AG10803 (cell line): Measurements from ENCODE around the gene TMIGD1.
"Not testable (repeated sequence)": the region's sequence is repeated elsewhere in the genome, so short reads cannot be mapped to it uniquely, and the experiment has no call there.

ENCODE experiments used
- DNase-seq: peaks from one replicate; pipeline ENCODE4 v3.0.0; 2010; ENCODE audit warnings: low read depth
- H3K4me3 ChIP-seq: 2 replicates; pipeline ENCODE4 v1.5.1; 2011; ENCODE audit warnings: mild to moderate bottlenecking, low read length, control low read depth
- CTCF ChIP-seq: conservative IDR thresholded peaks from 2 replicates; pipeline ENCODE4 v1.5.1; 2011; ENCODE audit warnings: mild to moderate bottlenecking, low read length, control low read depth, inconsistent platforms

TMIGD1 gene

DNA sequence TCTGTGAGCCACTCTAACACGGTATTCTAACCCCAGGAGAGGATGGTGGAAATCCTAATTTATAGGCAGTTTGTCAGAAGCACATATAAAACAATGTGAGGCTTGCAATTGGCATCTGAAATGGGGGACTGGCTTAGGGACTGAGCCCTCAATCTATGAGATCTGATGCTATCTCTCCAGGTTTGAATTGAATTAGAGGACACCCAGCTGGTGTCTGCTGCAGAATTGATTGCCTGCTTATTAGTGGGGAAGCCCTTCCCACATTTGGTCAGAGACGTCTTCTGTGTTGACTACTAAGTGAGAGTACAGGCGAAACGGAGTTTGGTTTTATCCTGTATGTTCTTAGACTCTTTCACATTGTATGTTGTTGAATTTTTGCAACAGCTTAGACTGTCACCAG, 13.6 kb upstream of the TMIGD1 start:
- no peak overlapping the region for H3K4me3 ChIP-seq
- no peak for TF ChIP-seq CTCF
- DNase-seq, result no peak

GRCh38 chr17:30346221-30346795, 12.5 kb upstream of the TMIGD1 start:
- peak; percentile 23 for DNase-seq
- TF ChIP-seq CTCF, result no peak
- no peak overlapping the region for H3K4me3 ChIP-seq

DNA sequence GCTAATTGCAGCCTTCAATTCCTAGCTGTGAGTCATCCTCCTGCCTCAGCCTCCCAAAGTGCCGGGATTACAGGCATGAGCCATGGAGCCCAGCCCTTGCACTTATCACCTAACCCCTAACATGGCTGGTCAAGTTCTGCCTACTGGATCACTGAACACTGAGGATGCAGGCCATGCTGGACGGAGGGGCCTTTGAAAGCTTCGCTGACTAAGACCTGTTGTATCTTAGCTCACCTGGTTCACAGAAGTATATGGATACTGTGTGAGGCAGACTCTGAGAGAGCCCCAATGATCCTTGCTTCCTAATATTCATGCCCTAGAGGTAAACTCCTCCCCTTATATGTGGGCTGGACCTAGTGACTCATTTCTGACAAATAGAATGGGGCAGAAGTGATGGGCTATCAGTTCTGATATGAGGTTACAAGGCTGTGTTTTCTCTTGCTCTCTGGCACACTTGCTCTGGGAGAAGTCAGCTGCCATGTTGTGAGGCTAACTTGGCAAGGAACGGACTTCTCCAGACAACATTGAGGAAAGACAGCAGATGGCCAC, 11.7 kb upstream of the TMIGD1 start:
- DNase-seq, result no peak
- TF ChIP-seq CTCF, result no peak
- no peak overlapping the region for H3K4me3 ChIP-seq

DNA sequence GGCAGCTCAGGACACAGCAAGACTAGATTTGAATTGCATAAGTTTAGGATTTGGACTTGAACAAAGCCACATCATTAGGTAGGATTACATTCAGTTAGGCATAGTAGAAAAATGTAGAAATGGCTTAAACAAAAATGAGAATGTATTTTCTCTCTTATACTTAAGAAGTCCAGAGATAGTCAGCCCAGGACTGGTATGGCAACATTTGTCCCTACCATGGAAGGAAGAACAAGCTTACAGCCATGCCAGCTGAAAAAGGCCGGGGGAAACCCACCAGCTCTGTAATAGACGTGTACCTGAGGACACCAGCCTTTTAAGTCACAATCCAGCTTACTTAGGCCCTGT, 11.2 kb upstream of the TMIGD1 start:
- TF ChIP-seq CTCF, result no peak
- DNase-seq, result no peak
- H3K4me3 ChIP-seq, result no peak overlapping the region

- H3K4me3 ChIP-seq, result no peak overlapping the region
- TF ChIP-seq CTCF, result no peak
- peak; percentile 67 for DNase-seq
Measured at GRCh38 chr17:30344283-30345088, 10.6 kb upstream of the TMIGD1 start.

GRCh38 chr17:30343796-30344195, 9.9 kb upstream of the TMIGD1 start:
- no peak overlapping the region for H3K4me3 ChIP-seq
- TF ChIP-seq CTCF, result no peak
- no peak for DNase-seq

GRCh38 chr17:30343244-30343643, 9.4 kb upstream of the TMIGD1 start:
- not testable (repeated sequence) for H3K4me3 ChIP-seq, DNase-seq
